ENCODE data around the gene BACE1-AS.
"Not testable (repeated sequence)": the region's sequence is repeated elsewhere in the genome, so short reads cannot be mapped to it uniquely, and the experiment has no call there.

Gene BACE1-AS

DNA sequence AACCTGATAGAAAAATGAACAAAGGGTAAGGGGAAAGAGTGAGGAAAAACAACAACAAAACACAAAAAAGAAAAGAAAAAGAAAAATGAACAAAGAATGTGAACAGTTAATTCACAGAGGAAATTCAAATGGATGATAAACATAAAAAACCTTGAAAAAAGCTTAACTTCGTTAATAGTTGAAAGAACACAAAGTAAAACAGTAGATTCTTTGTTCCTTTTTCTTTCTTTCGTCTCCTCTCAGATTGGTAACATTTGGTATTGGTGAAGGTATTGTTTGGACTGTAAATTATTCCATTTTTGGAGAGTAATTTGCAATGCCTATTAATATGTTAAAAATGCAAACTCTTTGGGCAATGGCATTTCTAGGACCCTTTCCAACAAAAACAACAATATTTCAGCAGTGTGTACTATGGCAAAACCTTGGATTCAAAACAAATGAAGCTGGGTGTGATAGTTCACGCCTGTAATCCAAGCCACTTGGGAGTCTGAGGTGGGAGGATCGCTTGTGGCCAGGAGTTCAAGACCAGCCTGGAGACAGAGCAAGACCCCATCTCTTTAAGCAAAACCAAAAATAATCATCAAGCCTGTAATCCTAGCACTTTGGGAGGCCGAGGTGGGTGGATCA lies 28.2 kb downstream of the BACE1-AS start:
- no peaks in the 10 kb centered on the region for H3K9me3 ChIP-seq (ENCODE audit: control extremely low read depth in 1 of 5, control insufficient read depth in 4 of 5, insufficient read depth in 2 of 5, low read depth in 1 of 5, low read length in 4 of 5)
- ChIA-PET CTCF (interaction anchor here (0.7 to 1.7 kb wide), 3 partner anchors 12 to 489 kb away, joined by 3 read pairs; no protein-coding TSS in a partner anchor), POLR2A (no interaction called here)
- no peaks in the 10 kb centered on the region for H3K27me3 ChIP-seq (replicated peaks in 2 of 5; ENCODE audit: control insufficient read depth in 4 of 5, insufficient read depth in 5 of 5, low read length in 4 of 5)
- 90% methylated on average over 2 of the region's 5 CpGs for WGBS (ENCODE audit: insufficient coverage)
- H3K4me3 ChIP-seq (ENCODE audit: control insufficient read depth in 1 of 7, extremely low read depth in 1 of 7, insufficient read depth in 4 of 7, low read depth in 2 of 7, low read length in 6 of 7) = no peak overlapping the region
- no peaks in the 10 kb centered on the region for H3K36me3 ChIP-seq (ENCODE audit: control insufficient read depth in 4 of 4, insufficient read depth in 4 of 4, low read length in 3 of 4)
- no peak overlapping the region for H3K27ac ChIP-seq (ENCODE audit: insufficient read depth in 1 of 2, low read depth in 1 of 2, low read length in 2 of 2, poor library complexity in 1 of 2, severe bottlenecking in 2 of 2)
- DNase-seq = no peak
- peaks cover 0 to 23% (median 21%) of the 10 kb centered on the region in 4 experiments for H3K4me1 ChIP-seq (ENCODE audit: control extremely low read depth in 1 of 4, control insufficient read depth in 4 of 4, insufficient read depth in 4 of 4, low read length in 3 of 4)

DNA sequence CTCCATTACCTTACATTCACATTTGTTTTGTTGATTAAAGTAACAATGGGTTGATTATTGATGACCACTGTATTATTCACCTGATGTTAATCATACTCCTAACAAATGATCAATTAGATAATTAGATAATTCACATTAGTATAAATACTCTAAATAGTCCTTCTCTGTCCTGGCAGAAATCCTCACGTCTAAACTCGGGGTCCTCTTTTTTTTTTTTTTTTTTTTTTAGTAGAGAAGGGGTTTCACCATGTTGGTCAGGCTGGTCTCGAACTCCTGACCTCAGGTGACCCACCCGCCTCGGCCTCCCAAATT lies 36.1 kb downstream of the BACE1-AS start:
- H3K36me3 ChIP-seq (ENCODE audit: control insufficient read depth in 4 of 4, insufficient read depth in 4 of 4, low read length in 3 of 4); H3K9me3 ChIP-seq (ENCODE audit: control extremely low read depth in 1 of 5, control insufficient read depth in 4 of 5, insufficient read depth in 2 of 5, low read depth in 1 of 5, low read length in 4 of 5); H3K27me3 ChIP-seq (replicated peaks in 2 of 5; ENCODE audit: control insufficient read depth in 4 of 5, insufficient read depth in 5 of 5, low read length in 4 of 5); DNase-seq; H3K27ac ChIP-seq (ENCODE audit: insufficient read depth in 1 of 2, low read depth in 1 of 2, low read length in 2 of 2, poor library complexity in 1 of 2, severe bottlenecking in 2 of 2); POLR2A ChIA-PET: not testable (repeated sequence)
- Histone ChIP-seq H3K4me3 (ENCODE audit: control insufficient read depth in 1 of 7, extremely low read depth in 1 of 7, insufficient read depth in 4 of 7, low read depth in 2 of 7, low read length in 6 of 7) (peak overlapping the region in 5 of 7 experiments; percentile 69 to 89 (median 81)), H3K4me1 (ENCODE audit: control extremely low read depth in 1 of 4, control insufficient read depth in 4 of 4, insufficient read depth in 4 of 4, low read length in 3 of 4) (peaks cover 0 to 12% (median 6%) of the 10 kb centered on the region in 4 experiments)
- 24% methylated on average over 3 of the region's 5 CpGs for WGBS (ENCODE audit: insufficient coverage)
- CTCF ChIA-PET = interaction anchor here (1.8 kb wide), 1 partner anchor 10 kb away, joined by 5 read pairs; no protein-coding TSS in a partner anchor

DNA sequence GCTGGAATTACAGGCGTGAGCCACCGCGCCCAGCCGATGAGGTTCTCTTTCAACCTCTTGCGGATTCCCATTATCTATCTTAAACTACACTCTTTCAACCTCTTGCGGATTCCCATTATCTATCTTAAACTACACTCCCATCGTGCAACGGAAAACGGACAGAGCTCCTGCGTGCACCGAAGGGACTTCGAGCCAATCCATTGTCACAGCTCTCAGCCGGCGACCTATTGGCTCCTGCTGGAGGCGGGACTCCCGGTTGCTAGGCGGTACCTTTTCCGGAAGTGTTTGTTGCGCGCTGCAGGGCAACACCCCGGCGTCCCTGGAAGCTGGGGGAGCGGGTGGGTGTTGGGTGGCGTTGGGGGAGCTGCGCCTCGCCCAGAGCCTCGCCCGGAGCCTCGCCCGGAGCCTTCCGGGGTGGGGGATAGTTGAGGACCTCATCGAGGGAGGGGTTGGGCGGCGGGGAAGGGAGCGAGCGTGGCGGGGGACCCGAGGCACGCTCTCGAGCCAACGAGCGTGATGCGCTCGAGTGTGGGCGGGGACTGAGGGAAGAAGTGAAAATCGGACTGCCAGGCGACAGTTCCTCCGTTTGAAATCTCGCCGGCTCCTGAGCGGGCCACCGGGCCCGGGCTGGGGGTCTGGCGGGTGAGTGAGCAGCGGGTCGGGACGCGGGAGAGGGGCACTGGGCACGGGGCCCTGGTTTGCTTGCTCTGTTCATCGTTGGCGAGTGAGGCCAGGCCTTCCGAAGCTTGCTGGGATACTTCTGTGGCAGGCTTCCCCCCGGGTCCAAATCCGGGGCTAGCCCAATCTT lies 36.6 kb downstream of the BACE1-AS start, which contains the start of gene CEP164:
Gene CEP164, plus strand, starts transcription at position 288 of the 808 bp plus-strand sequence. CDS start 10,733 bp downstream, outside the sequence.
- Histone ChIP-seq H3K4me3 (ENCODE audit: control insufficient read depth in 1 of 7, extremely low read depth in 1 of 7, insufficient read depth in 4 of 7, low read depth in 2 of 7, low read length in 6 of 7) (peak within 1 kb of the TSS; percentile 69 to 89 (median 81)), H3K27ac (ENCODE audit: insufficient read depth in 1 of 2, low read depth in 1 of 2, low read length in 2 of 2, poor library complexity in 1 of 2, severe bottlenecking in 2 of 2) (peak within 1 kb of the TSS; percentile 66 to 79), H3K4me1 (ENCODE audit: control extremely low read depth in 1 of 4, control insufficient read depth in 4 of 4, insufficient read depth in 4 of 4, low read length in 3 of 4) (peaks cover 0 to 12% (median 6%) of the 10 kb centered on the region in 4 experiments), H3K36me3 (ENCODE audit: control insufficient read depth in 4 of 4, insufficient read depth in 4 of 4, low read length in 3 of 4) (no peaks in the 10 kb centered on the region), H3K9me3 (ENCODE audit: control extremely low read depth in 1 of 5, control insufficient read depth in 4 of 5, insufficient read depth in 2 of 5, low read depth in 1 of 5, low read length in 4 of 5) (no peaks in the 10 kb centered on the region), H3K27me3 (replicated peaks in 2 of 5; ENCODE audit: control insufficient read depth in 4 of 5, insufficient read depth in 5 of 5, low read length in 4 of 5) (no peaks in the 10 kb centered on the region)
- ChIA-PET CTCF (interaction anchor here (1.8 kb wide), 1 partner anchor 11 kb away, joined by 5 read pairs; no protein-coding TSS in a partner anchor), POLR2A (no interaction called here)
- WGBS (ENCODE audit: insufficient coverage) = under 1% methylated on average over 63 of the region's 64 CpGs
- peak; percentile 95 to 98 (median 97) for DNase-seq

DNA sequence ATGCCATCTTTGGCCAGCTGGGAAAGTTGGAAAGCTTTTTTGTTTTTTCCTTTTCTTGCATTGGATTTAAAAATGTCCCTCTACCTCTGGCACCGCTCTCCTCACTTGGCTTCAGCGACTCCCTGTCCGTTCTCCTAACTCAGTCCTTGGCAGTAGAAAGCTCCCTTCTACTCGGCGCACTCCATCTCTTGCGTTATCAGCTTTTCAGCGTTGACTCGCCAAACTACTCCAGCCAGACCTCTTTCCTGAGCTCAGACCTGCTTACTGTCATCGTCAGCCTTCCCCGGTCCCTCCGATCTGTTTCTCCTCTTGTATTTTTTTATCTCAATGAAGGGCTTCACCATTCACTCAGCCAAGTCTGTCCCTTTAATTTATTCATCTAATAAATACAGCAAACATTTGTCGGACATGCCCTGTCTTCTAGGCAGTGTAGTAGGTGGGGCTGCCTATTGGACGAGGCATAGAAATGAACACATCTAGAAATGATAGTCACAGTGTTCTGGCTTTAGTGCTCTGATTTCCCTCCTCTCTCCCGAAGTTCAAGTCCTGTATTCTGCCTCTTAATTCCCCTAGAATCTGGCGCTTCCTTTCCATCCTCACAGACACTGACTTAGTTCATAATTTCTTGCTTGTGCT lies 37.3 kb downstream of the BACE1-AS start:
- ChIA-PET CTCF (no interaction called here), POLR2A (no interaction called here)
- H3K27me3 ChIP-seq (replicated peaks in 2 of 5; ENCODE audit: control insufficient read depth in 4 of 5, insufficient read depth in 5 of 5, low read length in 4 of 5) = no peaks in the 10 kb centered on the region
- WGBS (ENCODE audit: insufficient coverage) = 15% methylated on average over 15 of the region's 15 CpGs
- no peaks in the 10 kb centered on the region for H3K36me3 ChIP-seq (ENCODE audit: control insufficient read depth in 4 of 4, insufficient read depth in 4 of 4, low read length in 3 of 4)
- H3K4me3 ChIP-seq (ENCODE audit: control insufficient read depth in 1 of 7, extremely low read depth in 1 of 7, insufficient read depth in 4 of 7, low read depth in 2 of 7, low read length in 6 of 7) = peak overlapping the region; percentile 69 to 89 (median 81)
- H3K4me1 ChIP-seq (ENCODE audit: control extremely low read depth in 1 of 4, control insufficient read depth in 4 of 4, insufficient read depth in 4 of 4, low read length in 3 of 4) = peaks cover 0 to 12% (median 6%) of the 10 kb centered on the region in 4 experiments
- H3K27ac ChIP-seq (ENCODE audit: insufficient read depth in 1 of 2, low read depth in 1 of 2, low read length in 2 of 2, poor library complexity in 1 of 2, severe bottlenecking in 2 of 2) = peak overlapping the region; percentile 66 to 79
- no peaks in the 10 kb centered on the region for H3K9me3 ChIP-seq (ENCODE audit: control extremely low read depth in 1 of 5, control insufficient read depth in 4 of 5, insufficient read depth in 2 of 5, low read depth in 1 of 5, low read length in 4 of 5)
- peak; percentile 13 to 47 (median 34) for DNase-seq

GRCh38 chr11:117332843-117333242 lies 41.7 kb downstream of the BACE1-AS start:
- Histone ChIP-seq H3K27me3 (replicated peaks in 2 of 5; ENCODE audit: control insufficient read depth in 4 of 5, insufficient read depth in 5 of 5, low read length in 4 of 5) (no peaks in the 10 kb centered on the region), H3K27ac (ENCODE audit: insufficient read depth in 1 of 2, low read depth in 1 of 2, low read length in 2 of 2, poor library complexity in 1 of 2, severe bottlenecking in 2 of 2) (no peak overlapping the region), H3K9me3 (ENCODE audit: control extremely low read depth in 1 of 5, control insufficient read depth in 4 of 5, insufficient read depth in 2 of 5, low read depth in 1 of 5, low read length in 4 of 5) (no peaks in the 10 kb centered on the region), H3K36me3 (ENCODE audit: control insufficient read depth in 4 of 4, insufficient read depth in 4 of 4, low read length in 3 of 4) (peaks cover 0 to 4% (median 1%) of the 10 kb centered on the region in 4 experiments), H3K4me1 (ENCODE audit: control extremely low read depth in 1 of 4, control insufficient read depth in 4 of 4, insufficient read depth in 4 of 4, low read length in 3 of 4) (peaks cover 0 to 16% (median 10%) of the 10 kb centered on the region in 4 experiments), H3K4me3 (ENCODE audit: control insufficient read depth in 1 of 7, extremely low read depth in 1 of 7, insufficient read depth in 4 of 7, low read depth in 2 of 7, low read length in 6 of 7) (no peak overlapping the region)
- DNase-seq = no peak
- POLR2A ChIA-PET = no interaction called here
- CTCF ChIA-PET = interaction anchor here (1.4 to 1.9 kb wide), 2 partner anchors 9 to 14 kb away, joined by 5 to 6 read pairs; no protein-coding TSS in a partner anchor
- 100% methylated on average over 2 of the region's 2 CpGs for WGBS (ENCODE audit: insufficient coverage)

GRCh38 chr11:117333917-117334316 lies 42.8 kb downstream of the BACE1-AS start:
- CTCF ChIA-PET = interaction anchor here (0.8 to 1.4 kb wide), 2 partner anchors 8 to 24 kb away, joined by 4 to 5 read pairs; no protein-coding TSS in a partner anchor
- Histone ChIP-seq H3K27ac (ENCODE audit: insufficient read depth in 1 of 2, low read depth in 1 of 2, low read length in 2 of 2, poor library complexity in 1 of 2, severe bottlenecking in 2 of 2) (no peak overlapping the region), H3K4me3 (ENCODE audit: control insufficient read depth in 1 of 7, extremely low read depth in 1 of 7, insufficient read depth in 4 of 7, low read depth in 2 of 7, low read length in 6 of 7) (no peak overlapping the region), H3K9me3 (ENCODE audit: control extremely low read depth in 1 of 5, control insufficient read depth in 4 of 5, insufficient read depth in 2 of 5, low read depth in 1 of 5, low read length in 4 of 5) (no peaks in the 10 kb centered on the region), H3K36me3 (ENCODE audit: control insufficient read depth in 4 of 4, insufficient read depth in 4 of 4, low read length in 3 of 4) (peaks cover 0 to 8% (median 3%) of the 10 kb centered on the region in 4 experiments), H3K27me3 (replicated peaks in 2 of 5; ENCODE audit: control insufficient read depth in 4 of 5, insufficient read depth in 5 of 5, low read length in 4 of 5) (no peaks in the 10 kb centered on the region), H3K4me1 (ENCODE audit: control extremely low read depth in 1 of 4, control insufficient read depth in 4 of 4, insufficient read depth in 4 of 4, low read length in 3 of 4) (peaks cover 0 to 10% (median 5%) of the 10 kb centered on the region in 4 experiments)
- POLR2A ChIA-PET = no interaction called here
- no peak for DNase-seq
- WGBS (ENCODE audit: insufficient coverage) = 95% methylated on average over 8 of the region's 9 CpGs

Data from common myeloid progenitor, CD34-positive (primary cell).